Heart left ventricle (tissue), 13 donors: Measurements from ENCODE around the gene TMEM174.
"Not testable (repeated sequence)": the region's sequence is repeated elsewhere in the genome, so short reads cannot be mapped to it uniquely, and the experiment has no call there.

ENCODE experiments used
- CTCF ChIP-seq, 12 donors: fragments of 200-600 bp; sonication (generic) in 4 of 12; IDR thresholded peaks; one replicate each; pipeline versions ENCODE4 v1.5.0 to v1.8.0; 2018 to 2022; ENCODE audit warnings: antibody characterized with exemption in 12 of 12, mild to moderate bottlenecking in 5 of 12
- POLR2A ChIP-seq, 2 donors: fragments of 450-650 bp; IDR thresholded peaks; one replicate each; pipeline ENCODE4 v1.6.1; 2017; ENCODE audit warnings: antibody characterized with exemption in 2 of 2, mild to moderate bottlenecking in 2 of 2, moderate library complexity in 2 of 2
- donor health status: ischemic (EF 13 %, LVEDD 7.1; RV severe dilation, severe dysfunction).
- donor health status: DM: no; HTN: yes; CAD: no.
- donor health status: DM: no; HTN: no; CAD: no.
- donor health status: ischemic (EF 25% LVEDD 6.9; RV normal size, moderate dysfunction).
- donor health status: ischemic (EF 25% LVEDD 5.7; RV mildly dilated, moderate dysfunction).
- donor health status: ischemic (EF 35%, LVEDD 5.7; RV mildly dilated, moderate dysfunction).
- donor health status: nonischemic (EF 11% LVEDD 7.7; RV severe dilation, severe dysfunction).
- donor health status: DM: yes; HTN: yes; CAD: no.
- donor health status: PGD.
- donor health status: ischemic (EF 29% LVEDD 5.4; RV normal size, mild dysfunction).
- donor health status: nonischemic (EF 23%, LVEDD 6.1; RV moderate dilation, normal function).

GRCh38 chr5:73212693-73213092 lies 39.7 kb downstream of the TMEM174 start:
- not testable (repeated sequence) for TF ChIP-seq CTCF, POLR2A (IDR thresholded peaks at IDR 0.05)
